ENCODE data around the gene RAP1A.
"Not testable (repeated sequence)": the region's sequence is repeated elsewhere in the genome, so short reads cannot be mapped to it uniquely, and the experiment has no call there.

The RAP1A gene

GRCh38 chr1:111669268-111669667 is 49.7 kb downstream of the RAP1A start:
- DNase-seq (ENCODE audit: low spot score): no peak

- DNase-seq (ENCODE audit: low spot score): no peak
These were observed 52.3 kb downstream of the RAP1A start for GRCh38 chr1:111671852-111672251.

- DNase-seq (ENCODE audit: low spot score): no peak
These were observed 52.7 kb downstream of the RAP1A start for GRCh38 chr1:111672331-111672730.

GRCh38 chr1:111677604-111678003 is 58.0 kb downstream of the RAP1A start:
- no peak for DNase-seq (ENCODE audit: low spot score)

- no peak for DNase-seq (ENCODE audit: low spot score)
These were observed 60.0 kb downstream of the RAP1A start for GRCh38 chr1:111679541-111679940.

- not testable (repeated sequence) for DNase-seq (ENCODE audit: low spot score)
These were observed 60.7 kb downstream of the RAP1A start for GRCh38 chr1:111680212-111680800.

- DNase-seq (ENCODE audit: low spot score): not testable (repeated sequence)
These were observed 65.9 kb downstream of the RAP1A start for GRCh38 chr1:111685293-111686153.

GRCh38 chr1:111690306-111690617 is 70.7 kb downstream of the RAP1A start:
- DNase-seq (ENCODE audit: low spot score): no peak

GRCh38 chr1:111691886-111692285 is 72.3 kb downstream of the RAP1A start:
- DNase-seq (ENCODE audit: low spot score): no peak

GRCh38 chr1:111695801-111696200 is 76.2 kb downstream of the RAP1A start:
- no peak for DNase-seq (ENCODE audit: low spot score)

- DNase-seq (ENCODE audit: low spot score): no peak
These were observed 76.7 kb downstream of the RAP1A start for GRCh38 chr1:111696330-111696729.

GRCh38 chr1:111699268-111699667 is 79.7 kb downstream of the RAP1A start:
- DNase-seq (ENCODE audit: low spot score): no peak

GRCh38 chr1:111702504-111703050 is 83.0 kb downstream of the RAP1A start:
- no peak for DNase-seq (ENCODE audit: low spot score)

GRCh38 chr1:111704240-111704639 is 84.7 kb downstream of the RAP1A start:
- no peak for DNase-seq (ENCODE audit: low spot score)

- no peak for DNase-seq (ENCODE audit: low spot score)
These were observed 85.2 kb downstream of the RAP1A start for GRCh38 chr1:111704776-111705175.

- DNase-seq (ENCODE audit: low spot score): no peak
These were observed 86.3 kb downstream of the RAP1A start for GRCh38 chr1:111705841-111706240.

GRCh38 chr1:111706921-111707320 is 87.3 kb downstream of the RAP1A start:
- no peak for DNase-seq (ENCODE audit: low spot score)

- DNase-seq (ENCODE audit: low spot score): no peak
These were observed 88.3 kb downstream of the RAP1A start for GRCh38 chr1:111707906-111708305.

GRCh38 chr1:111709986-111710385 is 90.4 kb downstream of the RAP1A start:
- no peak for DNase-seq (ENCODE audit: low spot score)

GRCh38 chr1:111716333-111716732 is 96.7 kb downstream of the RAP1A start:
- no peak for DNase-seq (ENCODE audit: low spot score)

- no peak for DNase-seq (ENCODE audit: low spot score)
These were observed 97.9 kb downstream of the RAP1A start for GRCh38 chr1:111717450-111717849.

GRCh38 chr1:111719135-111719534 is 99.5 kb downstream of the RAP1A start:
- DNase-seq (ENCODE audit: low spot score): no peak

GRCh38 chr1:111719674-111720132 is 100.1 kb downstream of the RAP1A start:
- DNase-seq (ENCODE audit: low spot score): no peak
